NCI-H2171 (cell line): ENCODE results near the gene NACC1.

Experiments
- DNase-seq: peaks from one replicate; lab custom pipeline; 2025; lab: John Stamatoyannopoulos, UW

NACC1 gene

DNA sequence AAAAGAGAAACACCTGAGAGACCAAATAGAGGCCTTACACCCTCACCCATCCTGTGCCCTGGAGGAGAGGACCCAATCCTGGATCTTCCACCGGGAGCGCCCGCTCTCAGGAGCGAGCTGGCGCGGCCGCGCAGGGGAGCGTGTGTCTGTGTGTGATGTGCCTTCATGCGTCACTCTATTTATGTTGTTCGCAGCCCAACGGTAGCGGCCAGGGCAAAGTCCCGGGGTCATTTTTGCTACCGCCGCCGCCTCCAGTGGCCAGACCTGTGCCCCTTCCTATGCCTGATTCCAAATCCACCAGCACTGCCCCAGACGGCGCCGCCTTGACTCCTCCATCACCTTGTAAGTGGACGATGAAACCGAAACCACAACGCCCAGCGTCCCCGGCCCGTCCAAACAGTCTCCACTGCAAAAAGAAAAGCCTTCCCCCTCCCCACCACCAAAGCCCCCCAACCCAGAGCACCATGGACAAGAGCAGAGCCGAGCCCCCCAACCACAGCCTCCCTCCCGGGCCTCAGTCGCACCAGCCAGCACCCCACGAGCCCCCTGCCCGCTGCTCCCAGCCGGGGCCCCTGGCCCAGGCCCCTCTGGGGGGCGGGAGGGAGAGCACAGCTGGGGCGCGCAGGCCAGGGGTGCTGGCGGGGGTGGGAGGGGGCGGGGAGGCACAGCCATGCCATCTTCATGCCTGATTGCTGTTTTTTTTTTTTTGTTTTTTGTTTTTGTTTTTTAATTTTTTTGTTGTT lies 30.1 kb upstream of the NACC1 start:
- no peak for DNase-seq

DNA sequence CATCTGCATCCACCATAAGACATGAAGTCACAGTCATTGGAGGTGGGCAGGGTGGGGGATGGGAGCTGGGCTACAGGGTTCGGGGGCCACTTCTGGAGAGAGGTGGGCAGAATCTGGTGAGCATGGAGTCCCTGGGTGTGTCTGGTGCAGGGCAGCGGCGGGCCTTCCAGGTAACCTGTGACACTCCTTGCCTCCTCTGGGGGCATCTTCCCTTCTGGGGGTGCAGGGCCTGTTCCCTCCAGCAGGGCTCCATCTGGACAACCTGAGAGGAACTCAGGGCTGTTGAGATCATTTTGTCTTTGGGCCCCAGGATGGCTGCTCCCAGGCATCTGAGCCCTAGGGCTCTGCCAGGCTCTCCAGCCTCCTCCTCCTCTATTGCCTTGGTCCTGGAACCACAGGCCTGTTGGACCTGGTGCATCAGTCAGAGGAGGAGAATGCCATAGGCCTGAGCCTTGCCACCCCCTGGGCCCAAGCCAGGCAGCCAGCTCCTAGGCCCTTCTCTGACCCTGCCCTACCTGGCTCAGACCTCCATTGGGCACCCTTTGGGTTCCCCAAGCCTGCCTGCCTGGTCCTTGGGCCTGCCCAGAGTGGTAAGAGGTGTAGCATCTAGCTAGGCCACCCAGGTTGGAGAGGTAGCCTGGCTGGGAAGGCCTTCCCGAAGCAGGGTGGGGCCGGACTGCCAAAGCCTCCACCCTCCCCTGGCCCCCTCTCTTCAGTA lies 28.8 kb upstream of the NACC1 start:
- DNase-seq: no peak

GRCh38 chr19:13089857-13090507 lies 28.1 kb upstream of the NACC1 start:
- DNase-seq: no peak

GRCh38 chr19:13090511-13091231 lies 27.4 kb upstream of the NACC1 start:
- no peak for DNase-seq

- no peak for DNase-seq
These were observed 26.5 kb upstream of the NACC1 start for GRCh38 chr19:13091400-13092157.

- DNase-seq: no peak
These were observed 25.9 kb upstream of the NACC1 start for GRCh38 chr19:13092158-13092543.

DNA sequence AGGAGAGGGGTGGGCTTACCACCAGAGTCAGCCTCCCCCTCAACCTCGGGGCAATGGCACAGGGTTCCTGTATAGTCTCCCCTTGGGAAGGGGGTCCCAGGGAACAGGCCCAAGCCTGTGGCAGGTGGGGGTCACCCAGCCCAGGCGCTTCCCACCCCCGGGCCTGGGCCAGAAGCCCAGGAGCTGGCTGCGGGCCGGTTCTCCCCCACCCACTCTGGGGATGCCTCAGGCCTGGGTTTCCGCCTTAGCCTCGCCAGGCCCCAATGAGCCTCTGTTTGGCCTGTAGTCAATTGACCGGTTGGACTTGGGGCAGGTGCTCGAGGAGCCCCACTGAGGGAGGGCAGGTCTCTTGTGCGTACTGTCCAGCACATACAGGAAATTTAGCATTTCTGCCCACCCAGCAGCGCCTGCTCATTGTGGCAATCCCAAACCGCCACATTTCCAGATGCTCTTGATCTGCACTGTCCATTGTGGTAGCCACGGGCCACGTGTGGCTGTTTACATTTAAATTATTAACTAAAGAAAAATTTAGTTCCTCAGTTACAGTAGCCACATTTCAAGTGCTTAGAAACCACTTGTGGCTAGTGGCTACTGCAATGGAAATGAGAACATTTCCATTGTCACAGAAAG lies 25.3 kb upstream of the NACC1 start:
- no peak for DNase-seq

- peak; percentile 43 for DNase-seq
These were observed 24.5 kb upstream of the NACC1 start for GRCh38 chr19:13093407-13094105.

DNA sequence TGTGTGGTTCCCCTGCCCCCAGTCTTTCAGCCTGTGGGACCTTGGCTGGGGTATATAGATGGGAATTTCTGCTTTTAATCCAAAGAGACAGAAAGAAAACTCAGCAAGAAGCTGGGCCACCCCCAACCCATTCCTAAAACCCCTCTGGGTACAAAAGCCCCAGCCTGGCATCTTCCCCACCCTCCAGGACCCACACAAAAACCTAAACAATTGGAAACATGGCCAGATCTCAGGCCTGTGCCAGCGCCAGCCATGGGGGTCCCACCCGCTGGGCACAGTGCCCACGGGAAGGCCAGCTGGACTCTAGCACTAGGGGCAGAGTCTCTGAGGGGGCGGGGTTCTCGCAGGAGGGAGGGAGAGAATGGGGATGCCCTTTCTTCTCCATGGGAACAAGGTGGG lies 24.0 kb upstream of the NACC1 start:
- DNase-seq: no peak

GRCh38 chr19:13094771-13095392 lies 23.2 kb upstream of the NACC1 start:
- no peak for DNase-seq

GRCh38 chr19:13095393-13095784 lies 22.7 kb upstream of the NACC1 start:
- no peak for DNase-seq

GRCh38 chr19:13095934-13096927 lies 21.8 kb upstream of the NACC1 start:
- no peak for DNase-seq

GRCh38 chr19:13097033-13097462 lies 21.0 kb upstream of the NACC1 start:
- DNase-seq: no peak

DNA sequence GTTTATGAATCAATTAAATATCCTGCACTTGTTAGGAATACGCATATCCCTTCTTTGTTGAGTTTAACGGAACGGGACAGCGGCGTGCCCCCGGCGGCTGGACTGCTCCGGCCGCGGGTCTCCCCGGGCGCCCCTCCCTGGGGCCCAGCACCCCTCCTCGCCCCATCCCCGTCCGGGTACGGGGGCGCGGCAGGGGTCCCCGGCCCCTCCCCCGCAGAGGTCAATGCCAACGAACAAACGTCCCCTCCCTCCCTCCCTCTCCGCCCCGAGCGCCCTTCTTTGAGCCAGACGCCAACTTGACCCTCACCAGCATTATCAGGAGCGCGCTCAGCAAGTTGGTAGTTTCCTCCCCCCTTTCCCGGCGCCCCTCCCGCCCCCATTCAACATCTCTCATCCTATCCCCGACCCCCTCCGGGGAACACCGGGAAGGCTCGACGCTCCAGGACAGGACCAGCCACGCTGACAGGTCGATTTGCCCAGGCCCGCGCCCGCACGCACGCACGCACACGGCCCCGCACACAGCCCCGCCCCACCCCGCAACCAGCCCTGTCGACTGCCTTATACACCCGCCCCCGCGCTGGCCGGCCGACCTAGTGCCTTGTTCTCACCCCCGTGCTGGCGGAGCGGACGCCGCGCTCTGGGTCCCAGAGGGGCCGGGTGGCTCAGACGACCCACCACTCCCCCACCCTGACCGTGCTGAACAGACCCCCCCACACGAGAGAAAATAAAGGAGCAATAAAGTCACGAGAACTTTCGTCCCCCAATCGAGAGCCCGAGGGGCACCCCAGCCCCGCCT lies 20.4 kb upstream of the NACC1 start:
- no peak for DNase-seq

GRCh38 chr19:13098277-13099072 lies 19.6 kb upstream of the NACC1 start:
- peak; percentile 32 for DNase-seq

DNA sequence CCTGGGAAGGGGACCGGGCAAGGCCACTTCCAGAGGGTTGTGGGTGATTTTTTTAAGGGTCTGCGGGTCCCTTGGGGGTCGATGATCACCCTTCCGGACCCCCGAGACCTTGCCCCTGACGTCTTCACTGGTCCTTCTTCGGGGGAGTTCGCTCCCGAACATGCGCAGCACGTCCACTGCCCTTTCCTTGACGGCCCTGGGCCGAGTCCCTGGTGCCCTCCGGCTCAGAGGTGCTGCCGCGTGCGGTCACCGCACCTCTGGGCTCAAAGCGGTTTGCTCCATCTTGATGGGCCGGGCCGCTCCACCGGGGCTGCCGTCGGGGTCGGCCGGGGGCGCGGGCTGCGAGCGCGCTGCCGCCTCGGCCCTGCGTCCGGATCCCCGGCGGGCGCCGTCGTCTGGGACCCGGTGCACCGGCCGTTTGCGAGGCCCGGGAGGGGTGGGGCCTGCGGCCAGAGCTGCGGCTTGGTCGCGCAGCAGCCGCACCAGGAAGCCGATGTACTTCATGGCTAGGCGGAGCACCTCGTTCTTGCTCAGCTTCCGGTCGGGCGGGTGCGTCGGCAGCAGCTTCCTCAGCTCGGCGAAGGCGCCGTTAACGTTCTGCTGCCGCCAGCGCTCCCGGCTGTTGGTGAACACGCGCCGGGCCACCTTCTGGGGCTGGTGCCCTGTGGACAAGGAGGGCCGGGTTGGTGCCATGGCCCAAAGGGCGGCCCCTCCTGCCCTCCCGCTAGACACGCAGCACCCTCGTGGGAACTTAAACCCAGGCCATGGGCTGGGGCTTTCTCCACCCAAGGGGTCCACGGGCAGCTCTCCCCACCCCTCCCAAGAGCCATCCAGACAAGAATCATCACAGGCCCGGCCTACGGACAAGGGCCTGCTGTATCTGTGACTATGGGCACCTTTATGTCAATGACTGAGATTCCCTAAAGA lies 18.7 kb upstream of the NACC1 start:
- no peak for DNase-seq
